K562 (cell line): ENCODE measurements around the gene GAB2. TPM values are rescaled to one million over a fixed set of nuclear protein-coding genes. Genes with fewer than 3 reads are reported as not detected.
A peak's percentile ranks its signal among the peaks of the same experiment; 100 is the strongest.

Experiments used
- ATF7 ChIP-seq: fragments of 450-650 bp; IDR thresholded peaks from 2 replicates; pipeline ENCODE4 v1.7.1; 2014; ENCODE audit warnings: mild to moderate bottlenecking, moderate library complexity
- BMI1 ChIP-seq: fragments of 150-350 bp; IDR thresholded peaks from 2 replicates; pipeline ENCODE4 v1.6.1; 2014; ENCODE audit warnings: low read length
- CEBPB ChIP-seq: fragments of 450-650 bp; IDR thresholded peaks from 2 replicates; pipeline ENCODE4 v1.6.1; 2016; ENCODE audit warnings: missing genetic modification characterization, missing compliant biosample characterization
- DNMT1 ChIP-seq: fragments of 450-650 bp; IDR thresholded peaks from 2 replicates; pipeline ENCODE4 v1.6.1; 2016; ENCODE audit warnings: antibody characterized with exemption, mild to moderate bottlenecking
- EGR1 ChIP-seq: fragments of 450-650 bp; conservative IDR thresholded peaks from 2 replicates; pipeline ENCODE4 v1.6.1; 2017; ENCODE audit warnings: mild to moderate bottlenecking
- ELF1 ChIP-seq: fragments of 200-800 bp; sonication (Bioruptor generic); IDR thresholded peaks from 2 replicates; pipeline ENCODE4 v1.6.1; 2016; ENCODE audit warnings: missing genetic modification characterization, missing compliant biosample characterization
- FOXP1 ChIP-seq: sonication (generic); formaldehyde crosslinking; IDR thresholded peaks from 2 replicates; pipeline ENCODE4 v1.8.0; 2022; ENCODE audit warnings: mild to moderate bottlenecking, missing genetic modification reagents
- HDAC1 ChIP-seq, 2 experiments: fragments of 450-650 bp; IDR thresholded peaks; 2 replicates each; pipeline ENCODE4 v1.6.1; 2016 to 2017; ENCODE audit warnings: inconsistent platforms in 1 of 2, mild to moderate bottlenecking in 1 of 2, moderate library complexity in 1 of 2
- MECOM ChIP-seq: fragments of 250-450 bp; sonication (Bioruptor Pico); IDR thresholded peaks from 2 replicates; pipeline ENCODE4 v1.8.0; 2022; ENCODE audit warnings: inconsistent platforms
- MIER1 ChIP-seq: fragments of 450-650 bp; IDR thresholded peaks from 2 replicates; pipeline ENCODE4 v1.6.1; 2016; ENCODE audit warnings: antibody characterized with exemption, mild to moderate bottlenecking, low read depth
- MTA3 ChIP-seq: fragments of 450-650 bp; formaldehyde crosslinking; IDR thresholded peaks from 2 replicates; pipeline ENCODE4 v1.6.1; 2017; ENCODE audit warnings: mild to moderate bottlenecking, borderline replicate concordance
- NCOA6 ChIP-seq: fragments of 450-650 bp; IDR thresholded peaks from 2 replicates; pipeline ENCODE4 v1.6.1; 2017; ENCODE audit warnings: mild to moderate bottlenecking
- NFE2L1 ChIP-seq: fragments of 450-650 bp; IDR thresholded peaks from 2 replicates; pipeline ENCODE4 v1.6.1; 2016; ENCODE audit warnings: missing genetic modification characterization, low read depth, mild to moderate bottlenecking, missing compliant biosample characterization, moderate library complexity, borderline replicate concordance
- RFX7 ChIP-seq: fragments of 250-450 bp; sonication (Bioruptor Pico); IDR thresholded peaks from 2 replicates; pipeline ENCODE4 v1.5.1; 2021; ENCODE audit warnings: mild to moderate bottlenecking
- SAP30 ChIP-seq: fragments of 200-600 bp; sonication (generic); IDR thresholded peaks from 2 replicates; pipeline ENCODE4 v1.6.1; 2012; ENCODE audit warnings: borderline replicate concordance, low read depth, mild to moderate bottlenecking, moderate library complexity, low read length, control low read depth, inconsistent platforms; ENCODE audit not compliant: insufficient read depth, poor library complexity, severe bottlenecking
- SP2 ChIP-seq: IDR thresholded peaks from 2 replicates; pipeline ENCODE4 v1.6.1; 2011; ENCODE audit warnings: mild to moderate bottlenecking, low read depth, low read length, moderate library complexity; ENCODE audit not compliant: poor library complexity, severe bottlenecking; ENCODE audit errors: extremely low read depth
- TFAP4 ChIP-seq: sonication (generic); formaldehyde crosslinking; IDR thresholded peaks from 2 replicates; pipeline ENCODE4 v1.8.0; 2022; ENCODE audit warnings: missing genetic modification reagents, mild to moderate bottlenecking, moderate library complexity, borderline replicate concordance
- THAP12 ChIP-seq: fragments of 250-450 bp; sonication (Bioruptor Pico); IDR thresholded peaks from 2 replicates; pipeline ENCODE4 v1.9.0; 2021; ENCODE audit warnings: mild to moderate bottlenecking, inconsistent platforms
- THRB ChIP-seq: fragments of 450-650 bp; formaldehyde crosslinking; conservative IDR thresholded peaks from 2 replicates; pipeline ENCODE4 v1.4.0; 2022; ENCODE audit warnings: mild to moderate bottlenecking, missing genetic modification characterization
- XRCC5 ChIP-seq: fragments of 200-400 bp; formaldehyde crosslinking; IDR thresholded peaks from 2 replicates; pipeline ENCODE4 v1.6.1; 2017; ENCODE audit warnings: low read depth, mild to moderate bottlenecking, low read length
- YBX1 ChIP-seq: fragments of 450-650 bp; IDR thresholded peaks from 2 replicates; pipeline ENCODE4 v1.7.1; 2016; ENCODE audit warnings: mild to moderate bottlenecking
- ZNF23 ChIP-seq: fragments of 250-450 bp; sonication (Bioruptor Pico); IDR thresholded peaks from 2 replicates; pipeline ENCODE4 v1.4.0; 2020; ENCODE audit warnings: mild to moderate bottlenecking
- ZNF695 ChIP-seq: fragments of 450-650 bp; formaldehyde crosslinking; IDR thresholded peaks from 2 replicates; pipeline ENCODE4 v1.4.0; 2020; ENCODE audit warnings: mild to moderate bottlenecking, moderate library complexity
- ZNF707 ChIP-seq: fragments of 250-450 bp; sonication (Bioruptor Pico); conservative IDR thresholded peaks from 2 replicates; pipeline ENCODE4 v1.8.0; 2022; ENCODE audit warnings: inconsistent platforms, mild to moderate bottlenecking, moderate library complexity
- ZNF76 ChIP-seq: fragments of 250-450 bp; sonication (Bioruptor Pico); IDR thresholded peaks from 2 replicates; pipeline ENCODE4 v1.4.0; 2020; ENCODE audit warnings: mild to moderate bottlenecking, moderate library complexity, borderline replicate concordance
- ZNF764 ChIP-seq: fragments of 250-450 bp; sonication (Bioruptor Pico); IDR thresholded peaks from 2 replicates; pipeline ENCODE4 v1.4.0; 2020; ENCODE audit warnings: low read depth, mild to moderate bottlenecking, moderate library complexity
- ZNF766 ChIP-seq: fragments of 200-800 bp; sonication (Bioruptor generic); conservative IDR thresholded peaks from 2 replicates; pipeline ENCODE4 v1.6.1; 2016; ENCODE audit warnings: missing genetic modification characterization, missing compliant biosample characterization
- polyA plus RNA-seq, 8 experiments: library from polyadenylated mRNA; depleted of rRNA in 4 of 8; stranded (reverse) in 5 of 8; unstranded in 3 of 8; fragments of >200 nt; fragmentation: Nextera tagmentation in 2 of 8; fragmentation: Illumina TruSeq in 1 of 8; extraction: Ambion mirVana in 2 of 8; extraction: Trizol in 1 of 8; gene quantifications; 2 replicates each; pipeline versions ENCODE4 v1.2.1 to v1.2.3, GENCODE V29; 2011 to 2014; ENCODE audit warnings: inconsistent platforms in 1 of 8, missing spikeins in 1 of 8
- total RNA-seq, 7 experiments: library from RNA; depleted of rRNA in 6 of 7; stranded (reverse); fragments of >200 nt in 6 of 7; fragmentation: Illumina TruSeq in 2 of 7; extraction: Trizol in 2 of 7; gene quantifications; 2 replicates each; pipeline versions ENCODE4 v1.2.1 to v1.2.3, GENCODE V29; 2011 to 2021; ENCODE audit warnings: low replicate concordance in 1 of 7

GAB2 gene
- total and polyA plus RNA-seq, 9 of the 15 experiments (the other 6 are each of a cell fraction or from before 2014, with no cell fraction given): 2.3 to 35.2 (median 16.1) TPM

- TF ChIP-seq SAP30 (no peak), EGR1 (no peak), SP2 (no peak), ZNF707 (CRISPR knock-in tag) (no peak), RFX7 (CRISPR knock-in tag) (no peak), ZNF695 (no peak), ZNF764 (CRISPR knock-in tag) (no peak), ZNF76 (peak; percentile 82), ZNF766 (peak; percentile 93), THAP12 (CRISPR knock-in tag) (no peak), NFE2L1 (tag) (no peak), BMI1 (no peak), XRCC5 (no peak), YBX1 (no peak), DNMT1 (no peak), TFAP4 (CRISPR knock-in tag) (no peak), HDAC1 (IDR thresholded peaks at IDR 0.05) (peak; percentile 86 to 95), CEBPB (peak; percentile 97), MECOM (CRISPR knock-in tag) (peak; percentile 99), FOXP1 (no peak), ZNF23 (CRISPR knock-in tag) (no peak; the same call in 1 of the 2 replicates), ELF1 (tag) (peak; percentile 16; the same call in 1 of the 2 replicates), MTA3 (no peak; the same call in 1 of the 2 replicates), NCOA6 (no peak; the same call in 1 of the 2 replicates), ATF7 (peak; percentile 84), MIER1 (no peak), THRB (CRISPR knock-in tag) (no peak)
Observed at GRCh38 chr11:78292109-78292803, 125.4 kb downstream of the GAB2 start (continued).
